Ectodermal cell (in vitro differentiated cells): ENCODE data around the gene DMXL2.
"Not testable (repeated sequence)": the region's sequence is repeated elsewhere in the genome, so short reads cannot be mapped to it uniquely, and the experiment has no call there.

Experiments
- H3K27ac ChIP-seq: 2 replicates; pipeline ENCODE4 v1.7.0; 2013; ENCODE audit warnings: mild to moderate bottlenecking, low read depth, low read length; ENCODE audit not compliant: insufficient read depth, poor library complexity, severe bottlenecking
- H3K27me3 ChIP-seq: 2 replicates; pipeline ENCODE4 v1.7.0; 2013; ENCODE audit warnings: mild to moderate bottlenecking, low read length; ENCODE audit not compliant: insufficient read depth, control insufficient read depth, poor library complexity, severe bottlenecking
- H3K36me3 ChIP-seq: one replicate; pipeline ENCODE4 v1.7.0; 2013; ENCODE audit warnings: low read length; ENCODE audit not compliant: control insufficient read depth, insufficient read depth
- H3K4me1 ChIP-seq: one replicate; pipeline ENCODE4 v1.7.0; 2013; ENCODE audit warnings: low read length; ENCODE audit not compliant: control insufficient read depth, insufficient read depth
- H3K4me3 ChIP-seq: 2 replicates; pipeline ENCODE4 v1.7.0; 2013; ENCODE audit warnings: low read depth, low read length, control low read depth; ENCODE audit not compliant: insufficient read depth
- H3K9me3 ChIP-seq: 2 replicates; pipeline ENCODE4 v1.7.0; 2013; ENCODE audit warnings: mild to moderate bottlenecking, low read length, moderate library complexity; ENCODE audit not compliant: control insufficient read depth
- WGBS, 2 experiments: methylation state at CpG; one replicate each; pipeline ENCODE4 v1.1.7; 2013; ENCODE audit warnings: missing lambda C conversion rate in 2 of 2; 5-methylcytosine and 5-hydroxymethylcytosine counted together

The DMXL2 gene

DNA sequence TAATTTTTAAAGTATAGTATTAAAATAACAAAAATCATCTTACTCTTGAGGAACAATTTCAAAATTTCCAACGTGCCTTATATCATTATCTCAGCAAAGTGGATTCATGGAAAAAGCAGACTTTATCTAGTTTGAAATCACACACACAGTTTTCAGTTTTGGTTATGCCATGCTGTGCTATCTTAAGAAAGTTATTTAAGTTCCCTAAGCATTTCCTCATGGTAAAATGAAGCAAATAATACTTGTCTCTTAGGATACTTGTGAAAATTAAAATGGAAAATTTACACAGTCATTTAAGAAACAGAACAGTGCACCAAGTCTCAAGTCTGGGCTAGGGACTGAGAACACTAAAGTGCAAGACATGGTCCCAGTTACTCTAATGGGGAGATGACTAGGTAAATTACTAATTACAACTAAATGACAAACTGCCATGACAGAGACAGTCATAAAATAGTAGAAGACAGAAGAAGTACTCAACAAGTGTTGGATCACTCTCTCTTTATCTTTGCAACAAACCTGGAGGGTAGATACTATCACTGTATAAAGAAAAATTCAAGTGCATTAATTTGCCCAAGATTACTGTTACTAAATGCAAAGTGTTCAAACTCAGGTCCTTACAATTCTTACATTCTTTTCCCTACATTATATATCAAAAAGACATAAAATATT lies 44.8 kb downstream of the DMXL2 start:
- Histone ChIP-seq H3K27me3 (no peaks in the 10 kb centered on the region), H3K9me3 (no peaks in the 10 kb centered on the region), H3K27ac (no peak overlapping the region)

DNA sequence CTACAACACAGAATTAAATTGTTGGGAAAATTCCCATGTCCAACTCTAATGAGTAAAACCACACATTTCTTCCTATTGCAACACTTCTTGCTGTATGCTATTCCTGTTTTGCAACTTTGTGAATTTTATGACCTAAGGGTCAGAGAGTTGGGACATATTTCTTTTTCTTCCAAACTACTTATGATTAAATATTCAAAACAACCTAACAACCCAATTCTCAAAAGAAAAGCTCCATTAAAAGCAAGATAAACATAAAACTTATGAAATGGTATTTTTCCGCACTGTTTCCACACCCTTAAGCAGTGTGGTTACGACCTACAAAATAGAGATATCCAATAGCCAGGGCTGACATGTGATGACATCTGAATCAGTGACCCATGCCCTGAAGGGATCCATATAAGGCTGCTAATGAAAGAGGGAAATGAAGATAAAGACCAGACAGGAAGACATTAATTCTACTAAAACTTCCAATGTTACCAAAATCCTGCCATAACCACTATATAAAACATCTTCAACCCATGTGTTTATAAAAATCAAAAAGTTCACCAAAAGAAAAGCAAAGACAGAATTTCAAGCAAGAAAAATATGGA lies 45.6 kb downstream of the DMXL2 start:
- Histone ChIP-seq H3K27me3 (no peaks in the 10 kb centered on the region), H3K27ac (no peak overlapping the region), H3K4me1 (no peaks in the 10 kb centered on the region), H3K36me3 (no peaks in the 10 kb centered on the region), H3K4me3 (no peak overlapping the region), H3K9me3 (no peaks in the 10 kb centered on the region)
- 94 to 100% methylated on average over 2 of the region's 2 CpGs for WGBS, 2 experiments

More for the DNA sequence above, 44.8 kb downstream of the DMXL2 start:
- WGBS, 2 experiments, result 94% methylated on average over 1 of the region's 1 CpG; no CpG with 5 or more reads in 1 of the 2 experiments
- Histone ChIP-seq H3K36me3 (no peaks in the 10 kb centered on the region), H3K4me1 (no peaks in the 10 kb centered on the region), H3K4me3 (no peak overlapping the region)

DNA sequence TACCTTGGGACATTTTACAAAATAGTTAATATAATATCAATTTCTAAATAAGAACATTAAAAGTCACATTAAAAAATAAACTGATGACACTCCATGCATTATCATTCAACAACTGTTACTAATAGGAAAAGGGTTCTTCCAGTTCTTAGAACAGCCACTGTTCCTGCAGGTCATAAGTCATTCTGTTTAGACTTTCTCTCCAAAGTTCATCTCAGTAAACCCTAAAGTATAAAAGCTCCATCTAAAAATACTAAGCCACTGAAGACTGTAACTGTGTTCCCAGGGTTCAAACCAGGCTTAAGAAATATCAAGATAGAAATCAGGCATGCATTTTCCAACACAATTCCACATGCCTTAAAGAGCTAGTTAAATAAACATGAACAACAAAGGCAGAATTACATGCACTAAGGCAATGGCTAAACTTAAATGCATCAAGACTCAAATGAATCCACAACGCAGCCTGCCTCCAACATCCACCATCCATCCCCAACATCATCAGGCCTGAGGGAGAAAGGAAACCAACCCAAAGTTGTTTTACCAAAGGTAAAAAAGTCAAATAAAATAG lies 46.2 kb downstream of the DMXL2 start:
- Histone ChIP-seq H3K27me3 (no peaks in the 10 kb centered on the region), H3K4me1 (no peaks in the 10 kb centered on the region), H3K4me3 (no peak overlapping the region), H3K9me3 (no peaks in the 10 kb centered on the region), H3K27ac (no peak overlapping the region), H3K36me3 (no peaks in the 10 kb centered on the region)
- WGBS, 2 experiments, result 100% methylated on average over 1 of the region's 1 CpG

DNA sequence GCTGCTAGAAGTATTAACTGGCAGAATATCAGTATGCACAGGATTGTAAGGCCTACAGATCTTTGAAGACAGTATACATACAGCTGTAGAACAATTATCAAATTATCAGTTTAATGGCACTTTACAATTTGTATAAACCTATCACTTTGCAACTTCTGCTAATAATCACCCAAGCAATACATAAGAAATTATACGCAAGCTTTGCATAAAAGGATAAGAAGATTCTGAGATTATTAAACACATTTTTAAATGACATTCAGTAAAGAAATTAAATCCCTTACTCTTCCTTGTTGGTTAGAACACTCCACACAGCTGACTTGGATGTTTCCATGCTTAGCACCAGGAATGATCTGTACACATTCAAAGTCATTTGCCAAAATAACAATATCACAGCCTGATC lies 46.8 kb downstream of the DMXL2 start:
- Histone ChIP-seq H3K27me3 (no peaks in the 10 kb centered on the region), H3K9me3 (no peaks in the 10 kb centered on the region), H3K36me3 (no peaks in the 10 kb centered on the region), H3K4me3 (no peak overlapping the region), H3K4me1 (no peaks in the 10 kb centered on the region), H3K27ac (no peak overlapping the region)
- 83% methylated on average over 1 of the region's 1 CpG; no CpG with 5 or more reads in 1 of the 2 experiments for WGBS, 2 experiments

DNA sequence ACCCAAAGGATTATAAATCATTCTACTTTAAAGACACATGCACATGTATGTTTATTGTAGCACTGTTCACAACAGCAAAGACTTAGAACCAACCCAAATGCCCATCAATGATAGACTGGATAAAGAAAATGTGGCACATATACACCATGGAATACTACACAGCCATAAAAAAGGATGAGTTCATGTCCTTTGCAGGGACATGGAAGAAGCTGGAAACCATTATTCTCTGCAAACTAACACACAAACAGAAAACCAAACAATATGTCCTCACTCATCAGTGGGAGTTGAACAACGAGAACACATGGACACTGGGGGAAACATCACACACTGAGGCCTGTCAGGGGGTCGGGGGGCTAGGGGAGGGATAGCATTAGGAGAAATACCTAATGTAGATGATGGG lies 49.2 kb downstream of the DMXL2 start:
- H3K9me3 ChIP-seq, H3K27ac ChIP-seq, H3K27me3 ChIP-seq, H3K4me1 ChIP-seq, H3K36me3 ChIP-seq, H3K4me3 ChIP-seq: not testable (repeated sequence)
- WGBS, 2 experiments, result 85 to 95% methylated on average over 2 of the region's 2 CpGs

DNA sequence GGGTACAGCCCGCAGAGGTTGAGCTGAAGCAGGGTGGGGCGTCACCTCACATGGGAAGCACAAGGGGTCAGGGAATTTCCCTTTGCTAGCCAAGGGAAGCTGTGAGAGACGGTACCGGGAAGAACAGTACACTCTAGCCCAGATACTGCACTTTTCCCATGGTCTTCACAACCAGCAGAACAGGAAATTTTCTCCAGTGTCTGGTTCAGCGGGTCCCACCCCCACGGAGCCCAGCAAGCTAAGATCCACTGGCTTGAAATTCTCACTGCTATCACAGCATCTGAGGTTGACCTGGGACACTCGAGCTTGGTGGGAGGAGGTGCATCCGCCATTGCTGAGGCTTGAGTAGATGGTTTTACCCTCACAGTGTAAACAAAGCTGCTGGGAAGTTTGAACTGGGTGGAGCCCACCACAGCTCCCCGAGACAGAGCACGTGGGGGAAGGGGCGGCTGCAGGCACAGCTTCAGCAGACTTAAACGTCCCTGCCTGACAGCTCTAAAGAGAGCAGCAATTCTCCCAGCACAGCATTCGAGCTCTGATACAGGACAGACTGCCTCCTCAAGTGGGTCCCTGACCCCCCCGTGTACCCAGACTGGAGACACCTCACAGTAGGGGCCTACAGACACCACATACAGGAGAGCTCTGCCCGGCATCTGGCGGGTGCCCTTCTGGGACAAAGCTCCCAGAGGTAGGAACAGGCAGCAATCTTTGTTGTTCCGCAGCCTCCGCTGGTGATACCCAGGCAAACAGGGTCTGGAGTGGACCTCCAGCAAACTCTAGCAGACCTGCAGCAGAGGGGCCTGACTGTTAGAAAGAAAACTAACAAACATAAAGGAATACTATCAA lies 53.4 kb downstream of the DMXL2 start:
- H3K9me3 ChIP-seq, H3K4me3 ChIP-seq, H3K36me3 ChIP-seq, H3K27ac ChIP-seq, H3K27me3 ChIP-seq, H3K4me1 ChIP-seq: not testable (repeated sequence)
- WGBS, 2 experiments, result 68 to 69% methylated on average over 18 of the region's 18 CpGs

DNA sequence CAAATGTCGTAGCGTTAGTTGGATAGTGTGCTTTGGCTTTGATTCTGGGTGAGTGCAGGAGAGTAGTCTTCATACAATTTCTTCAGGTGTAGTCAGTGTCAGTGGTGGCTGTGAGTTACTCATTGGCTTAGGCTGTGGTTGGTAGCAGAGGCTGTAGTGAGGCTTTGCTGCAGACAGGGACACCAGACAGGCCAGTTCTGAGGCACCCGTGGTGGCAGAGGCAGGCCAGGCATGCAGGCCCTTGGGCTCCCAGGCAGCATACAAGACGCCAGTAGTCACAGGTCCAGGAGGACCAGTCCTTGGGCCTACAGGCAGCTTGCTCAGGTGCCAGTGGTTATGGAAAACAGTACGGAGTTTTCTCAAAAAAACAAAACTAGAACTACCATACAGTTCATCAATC lies 61.3 kb downstream of the DMXL2 start:
- H3K36me3 ChIP-seq, result no peaks in the 10 kb centered on the region
- no peaks in the 10 kb centered on the region for H3K4me1 ChIP-seq
- no peaks in the 10 kb centered on the region for H3K27me3 ChIP-seq
- H3K4me3 ChIP-seq, result no peak overlapping the region
- H3K27ac ChIP-seq, result no peak overlapping the region
- 71 to 87% methylated on average over 4 to 5 of the region's 5 CpGs for WGBS, 2 experiments
- no peaks in the 10 kb centered on the region for H3K9me3 ChIP-seq

DNA sequence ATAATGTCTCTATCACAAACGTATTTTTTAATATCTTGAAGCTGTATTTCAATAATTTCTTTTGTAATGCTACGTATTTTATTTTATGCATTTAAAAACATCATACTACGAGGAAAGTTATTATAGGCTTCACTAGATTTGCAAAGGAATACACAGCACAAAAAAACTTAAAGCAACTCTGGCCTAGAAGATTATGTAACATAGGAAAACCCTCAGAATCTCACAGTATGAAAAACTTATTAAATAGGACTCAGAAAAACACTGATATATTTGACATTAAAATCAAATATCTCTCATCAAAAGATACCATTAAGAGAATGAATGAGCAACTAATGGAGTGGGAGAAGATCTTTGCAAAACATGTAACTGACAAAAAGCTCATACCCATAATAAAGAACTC lies 63.7 kb downstream of the DMXL2 start:
- H3K36me3 ChIP-seq, result no peaks in the 10 kb centered on the region
- WGBS, 2 experiments, result 100% methylated on average over 2 of the region's 3 CpGs; no CpG with 5 or more reads in 1 of the 2 experiments
- no peaks in the 10 kb centered on the region for H3K27me3 ChIP-seq
- H3K9me3 ChIP-seq, result no peaks in the 10 kb centered on the region
- H3K27ac ChIP-seq, result no peak overlapping the region
- no peak overlapping the region for H3K4me3 ChIP-seq
- no peaks in the 10 kb centered on the region for H3K4me1 ChIP-seq

DNA sequence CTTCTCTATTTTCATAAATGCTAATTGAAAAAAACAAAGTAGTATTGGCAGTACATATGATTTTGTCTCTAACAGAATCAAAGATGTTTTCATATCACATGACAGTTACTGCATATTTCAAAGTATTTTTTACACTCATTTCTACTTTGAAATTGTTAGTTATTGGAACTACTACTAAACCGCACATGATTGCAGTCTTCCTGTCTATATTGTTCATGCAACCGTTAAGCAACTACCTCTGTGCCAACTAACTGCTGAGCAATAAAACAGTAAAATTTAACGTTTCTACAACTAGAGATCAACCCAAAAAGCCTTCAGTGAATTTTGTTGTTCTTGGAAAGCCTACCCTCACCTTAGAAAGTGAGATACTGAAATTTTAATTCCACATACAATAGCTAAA lies 64.2 kb downstream of the DMXL2 start:
- Histone ChIP-seq H3K4me1 (no peaks in the 10 kb centered on the region), H3K4me3 (no peak overlapping the region), H3K9me3 (no peaks in the 10 kb centered on the region), H3K27ac (no peak overlapping the region), H3K27me3 (no peaks in the 10 kb centered on the region), H3K36me3 (no peaks in the 10 kb centered on the region)
- WGBS, 2 experiments, result 88 to 98% methylated on average over 3 of the region's 3 CpGs

DNA sequence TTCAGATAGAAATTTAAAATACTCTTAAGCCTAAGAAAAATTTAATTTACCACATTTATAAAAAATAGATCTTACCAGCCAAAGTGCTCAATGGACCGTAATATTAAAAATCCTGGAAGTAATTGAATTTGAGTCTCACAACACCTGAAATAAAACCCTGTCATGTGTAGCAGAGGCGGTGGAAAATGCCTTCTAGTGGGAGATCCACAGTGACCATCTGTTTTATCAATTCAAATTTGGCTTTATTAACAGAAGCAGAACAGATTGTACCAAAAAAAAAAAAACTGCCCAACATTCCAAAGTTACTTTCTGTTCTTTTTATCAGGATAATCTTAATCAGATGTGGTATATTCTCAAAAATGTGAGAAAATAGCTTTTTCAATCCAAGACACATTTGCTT lies 71.7 kb downstream of the DMXL2 start:
- WGBS, 2 experiments, result 89 to 96% methylated on average over 2 of the region's 2 CpGs
- H3K9me3 ChIP-seq, result no peaks in the 10 kb centered on the region
- no peaks in the 10 kb centered on the region for H3K4me1 ChIP-seq
- no peak overlapping the region for H3K27ac ChIP-seq
- no peaks in the 10 kb centered on the region for H3K27me3 ChIP-seq
- H3K4me3 ChIP-seq, result no peak overlapping the region
- H3K36me3 ChIP-seq, result no peaks in the 10 kb centered on the region
